ENCODE data around the gene SH3BP4.

The SH3BP4 gene

GRCh38 chr2:235024931-235025773 lies 73.3 kb downstream of the SH3BP4 start:
- DNase-seq, result no peak

- no peak for DNase-seq
Measured at GRCh38 chr2:235025800-235026536, 74.2 kb downstream of the SH3BP4 start.

GRCh38 chr2:235026649-235027557 lies 75.1 kb downstream of the SH3BP4 start:
- no peak for DNase-seq

GRCh38 chr2:235027558-235028214 lies 75.9 kb downstream of the SH3BP4 start:
- no peak for DNase-seq

GRCh38 chr2:235028646-235029045 lies 76.8 kb downstream of the SH3BP4 start:
- no peak for DNase-seq

GRCh38 chr2:235029054-235029453 lies 77.2 kb downstream of the SH3BP4 start:
- DNase-seq, result no peak

GRCh38 chr2:235030126-235030525 lies 78.3 kb downstream of the SH3BP4 start:
- no peak for DNase-seq

GRCh38 chr2:235030936-235031335 lies 79.1 kb downstream of the SH3BP4 start:
- DNase-seq, result no peak

- DNase-seq, result no peak
Measured at GRCh38 chr2:235031686-235032373, 80.0 kb downstream of the SH3BP4 start.

- no peak for DNase-seq
Measured at GRCh38 chr2:235032466-235032865, 80.6 kb downstream of the SH3BP4 start.

GRCh38 chr2:235032949-235033348 lies 81.1 kb downstream of the SH3BP4 start:
- no peak for DNase-seq

GRCh38 chr2:235034265-235035118 lies 82.7 kb downstream of the SH3BP4 start:
- no peak for DNase-seq

GRCh38 chr2:235037604-235038166 lies 85.9 kb downstream of the SH3BP4 start:
- DNase-seq, result no peak

GRCh38 chr2:235041221-235041917 lies 89.6 kb downstream of the SH3BP4 start:
- no peak for DNase-seq

- no peak for DNase-seq
Measured at GRCh38 chr2:235041918-235042575, 90.2 kb downstream of the SH3BP4 start.

GRCh38 chr2:235042576-235043515 lies 91.0 kb downstream of the SH3BP4 start:
- no peak for DNase-seq

- no peak for DNase-seq
Measured at GRCh38 chr2:235043762-235044500, 92.1 kb downstream of the SH3BP4 start.

Measured in activated CD8-positive, alpha-beta memory T cell treated with anti-CD3 and anti-CD28 coated beads, Interleukin-2, amount 50 U/mL, for 4 hours (primary cell).